ENCODE data around the gene STX1A. TPM values are rescaled to one million over a fixed set of nuclear protein-coding genes. Genes with fewer than 3 reads are reported as not detected.

Gene STX1A
- total and polyA plus RNA-seq, 2 of the 8 experiments (the other 6 are each of a cell fraction or from before 2014, with no cell fraction given) = 13.5 to 17.5 TPM

DNA sequence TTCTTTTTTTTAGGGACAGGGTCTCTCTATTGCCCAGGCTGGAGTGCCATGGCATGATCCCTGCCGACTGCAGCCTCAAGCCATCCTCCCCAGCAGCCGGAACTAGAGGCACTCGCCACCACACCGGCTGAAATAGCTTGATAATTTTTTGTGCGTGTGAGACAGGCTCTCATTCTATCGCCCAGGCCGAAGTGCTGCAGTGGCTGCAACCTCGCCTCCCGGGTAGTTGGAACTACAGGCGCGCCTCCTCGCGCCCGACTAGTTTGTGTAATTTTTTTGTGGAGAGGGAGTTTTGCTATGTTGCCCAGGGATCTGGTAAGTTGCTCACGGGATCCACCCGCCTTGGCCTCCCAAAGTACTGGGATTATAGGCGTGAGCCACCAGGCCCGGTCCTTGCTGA is 34.2 kb downstream of the STX1A start:
- H2BK20ac ChIP-seq (ENCODE audit: low read length) = no peak overlapping the region
- no peak overlapping the region for H3K56ac ChIP-seq (replicated peaks; ENCODE audit: insufficient read length, low read depth, low read length)
- ChIA-PET CTCF (ENCODE audit: partially characterized antibody) (interaction anchor here (0.6 to 3.6 kb wide), 5 partner anchors 12 to 125 kb away, joined by 3 to 18 read pairs (median 3); no protein-coding TSS in a partner anchor), POLR2A (ENCODE audit: partially characterized antibody) (interaction anchor here (0.7 to 5.6 kb wide), 6 partner anchors 12 to 89 kb away, joined by 3 to 37 read pairs (median 4); no protein-coding TSS in a partner anchor)
- no peak overlapping the region for H2BK5ac ChIP-seq (ENCODE audit: low read depth, low read length)
- no peak overlapping the region for H3K14ac ChIP-seq (ENCODE audit: insufficient read length)
- no peak overlapping the region for H2AFZ ChIP-seq (ENCODE audit: low read length)
- no peak for TF ChIP-seq SIRT6 (IDR thresholded peaks at IDR 0.05; ENCODE audit: low read length)
- TF ChIP-seq TEAD4 (IDR thresholded peaks at IDR 0.05; ENCODE audit: low read depth, low read length) = no peak
- TF ChIP-seq KDM4A (IDR thresholded peaks at IDR 0.05; ENCODE audit: low read depth, low read length, severe bottlenecking) = no peak
- no peak for TF ChIP-seq SP4 (IDR thresholded peaks at IDR 0.05; ENCODE audit: low read length)
- peaks cover 13 to 23% (median 14%) of the 10 kb centered on the region in 4 experiments; a peak in 7 of 8 replicates for H3K36me3 ChIP-seq (ENCODE audit: control insufficient read depth in 2 of 4, insufficient read depth in 4 of 4, low read length in 3 of 4)
- H3K23ac ChIP-seq (ENCODE audit: insufficient read length) = no peak overlapping the region
- H2BK120ac ChIP-seq (replicated peaks; ENCODE audit: low read depth, low read length) = no peak overlapping the region
- FAIRE-seq (no peak), DNase-seq (ENCODE audit: low read depth in 1 of 2, low spot score in 2 of 2) (no peak)
- H3K4ac ChIP-seq (replicated peaks; ENCODE audit: insufficient read length, low read depth, low read length) = no peak overlapping the region
- H3K9me3 ChIP-seq (ENCODE audit: insufficient read depth in 2 of 2, low read depth in 1 of 2, low read length in 1 of 2) = no peaks in the 10 kb centered on the region
- H3K79me2 ChIP-seq (ENCODE audit: control insufficient read depth in 1 of 2, insufficient read depth in 2 of 2, low read length in 2 of 2) = peaks cover 25 to 66% of the 10 kb centered on the region in 2 experiments
- H4K5ac ChIP-seq (ENCODE audit: insufficient read length, low read depth, low read length) = no peak overlapping the region
- H3K9ac ChIP-seq (replicated peaks in 1 of 4; ENCODE audit: extremely low read depth in 1 of 4, low read depth in 3 of 4, low read length in 3 of 4) = no peak overlapping the region
- no peak overlapping the region for H3K27ac ChIP-seq (ENCODE audit: low read depth, low read length)
- H2BK15ac ChIP-seq (ENCODE audit: low read length) = no peak overlapping the region
- H3K4me1 ChIP-seq (replicated peaks in 1 of 4; ENCODE audit: control insufficient read depth in 3 of 4, insufficient read depth in 4 of 4, low read length in 3 of 4) = peaks cover 3 to 7% (median 3%) of the 10 kb centered on the region in 4 experiments; a peak in 5 of 7 replicates
- peaks cover 0 to 7% of the 10 kb centered on the region in 2 experiments for H4K20me1 ChIP-seq (replicated peaks in 1 of 2; ENCODE audit: control insufficient read depth in 1 of 2, insufficient read depth in 2 of 2, low read length in 2 of 2)
- H3K4me3 ChIP-seq (ENCODE audit: extremely low read depth in 1 of 4, insufficient read depth in 2 of 4, low read depth in 3 of 4, low read length in 4 of 4) = no peak overlapping the region
- peak overlapping the region; percentile 0; the same call in 1 of the 2 replicates for H4K8ac ChIP-seq (ENCODE audit: extremely low read depth, insufficient read depth, low read length)
- H3K27me3 ChIP-seq (replicated peaks in 1 of 4; ENCODE audit: control insufficient read depth in 3 of 4, extremely low read depth in 1 of 4, insufficient read depth in 3 of 4, low read length in 3 of 4) = no peaks in the 10 kb centered on the region
- H2BK12ac ChIP-seq (ENCODE audit: low read depth, low read length) = no peak overlapping the region
- H3K18ac ChIP-seq (ENCODE audit: extremely low read depth, low read length) = no peak overlapping the region
- no peak overlapping the region for H3K4me2 ChIP-seq (ENCODE audit: insufficient read depth in 1 of 2, low read depth in 2 of 2, low read length in 2 of 2)
- H2AK5ac ChIP-seq (ENCODE audit: low read depth, low read length) = no peak overlapping the region
- H3K23me2 ChIP-seq (ENCODE audit: low read depth, low read length) = peaks cover 15% of the 10 kb centered on the region
- H3K79me1 ChIP-seq (ENCODE audit: low read depth, low read length) = peaks cover 11% of the 10 kb centered on the region
- 93% methylated on average over 18 of the region's 18 CpGs; no CpG with 5 or more reads in 1 of the 2 experiments for WGBS, 2 experiments (ENCODE audit: extremely low coverage in 1 of 2, insufficient coverage in 1 of 2, insufficient read length in 1 of 2, insufficient replicate concordance in 2 of 2, low coverage in 1 of 2, low lambda C conversion rate in 2 of 2, missing lambda C conversion rate in 1 of 2)
- H4K91ac ChIP-seq (replicated peaks; ENCODE audit: insufficient read length, low read length) = no peak overlapping the region

Data from H1 (cell line).